GM18861 (cell line): ENCODE data around the gene CHL1.

Experiments
- ATAC-seq: cut with Tn5 transposase; IDR thresholded peaks from one replicate; pipeline ENCODE4 v1.9.1; 2021; ENCODE audit not compliant: unreplicated experiment

The CHL1 gene

DNA sequence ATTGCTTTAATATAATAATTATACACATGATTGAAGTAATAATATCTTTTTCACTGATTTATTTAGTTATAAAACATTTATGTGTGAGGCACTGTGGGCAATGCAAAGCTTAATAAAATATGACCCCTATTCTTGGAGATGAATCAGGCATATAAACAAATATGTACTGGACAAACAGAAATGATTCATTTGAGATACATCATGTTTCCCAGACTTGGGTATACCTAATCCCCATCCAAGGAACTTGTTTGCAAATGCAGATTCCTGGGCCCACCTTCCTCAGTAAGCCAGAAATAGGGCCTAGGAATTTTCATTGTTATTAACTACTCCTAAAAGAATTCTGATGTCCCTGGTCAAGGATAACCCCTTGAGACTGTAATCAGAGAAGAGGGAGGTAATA lies 184.2 kb downstream of the CHL1 start:
- no peak for ATAC-seq

- no peak for ATAC-seq
These were observed 188.6 kb downstream of the CHL1 start for GRCh38 chr3:385151-385550.

DNA sequence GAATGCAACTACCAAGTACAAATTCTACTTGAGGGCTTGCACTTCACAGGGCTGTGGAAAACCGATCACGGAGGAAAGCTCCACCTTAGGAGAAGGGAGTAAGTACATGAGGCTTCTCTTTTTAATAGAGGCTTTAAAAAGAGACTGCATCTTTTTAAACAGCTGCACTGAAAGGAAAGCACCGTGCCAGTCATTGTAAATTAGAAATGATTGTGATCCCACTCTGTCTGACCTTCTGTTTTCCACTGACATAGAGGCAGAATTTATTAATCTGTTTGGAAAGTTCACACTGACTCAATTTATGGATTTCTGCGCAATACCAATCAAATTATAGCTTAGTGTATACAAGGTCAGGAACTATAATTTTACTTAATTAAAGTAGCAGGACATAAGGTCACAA lies 198.2 kb downstream of the CHL1 start:
- ATAC-seq: no peak

GRCh38 chr3:396293-396692 lies 199.7 kb downstream of the CHL1 start:
- no peak for ATAC-seq

DNA sequence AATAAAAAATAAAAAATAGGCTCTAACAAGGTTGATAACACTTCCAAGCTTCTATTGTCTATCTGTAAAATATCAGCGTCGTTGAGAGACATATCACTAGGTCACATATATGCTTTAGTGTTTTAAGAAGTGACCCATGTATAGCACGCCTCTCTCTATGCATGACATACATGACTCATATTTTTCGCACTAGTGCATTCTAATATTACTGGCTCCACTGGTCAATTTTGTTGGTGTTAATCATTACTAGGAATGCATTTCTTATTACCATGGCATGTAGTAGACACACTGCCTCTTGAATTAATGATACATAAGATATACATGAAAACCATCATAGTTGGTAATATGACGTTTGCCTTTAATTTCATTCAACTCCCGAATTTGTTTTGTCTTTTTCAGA lies 203.1 kb downstream of the CHL1 start:
- ATAC-seq: no peak

GRCh38 chr3:403826-404225 lies 207.3 kb downstream of the CHL1 start:
- ATAC-seq: no peak

GRCh38 chr3:409011-409410 lies 212.4 kb downstream of the CHL1 start:
- ATAC-seq: no peak

DNA sequence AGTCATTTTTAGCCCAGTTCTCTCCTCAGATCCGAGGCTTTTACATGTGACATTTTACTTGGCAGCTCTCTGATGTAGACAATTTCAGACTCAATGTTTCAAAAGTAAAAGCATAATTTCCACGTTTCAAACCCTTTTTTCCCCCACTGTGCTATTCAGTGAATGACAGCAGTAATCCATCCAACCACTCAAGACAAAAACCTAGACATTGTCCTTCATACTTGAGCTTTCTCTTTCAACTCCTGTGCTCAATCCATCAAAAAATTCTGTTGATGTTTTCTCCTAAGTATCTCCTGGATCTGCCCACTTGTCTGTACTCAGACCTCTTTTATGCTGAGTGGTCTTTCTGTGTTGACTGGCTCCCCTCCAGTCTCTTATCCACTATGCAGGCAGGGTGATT lies 214.7 kb downstream of the CHL1 start:
- no peak for ATAC-seq

- ATAC-seq: no peak
These were observed 217.5 kb downstream of the CHL1 start for GRCh38 chr3:414063-414462.

- no peak for ATAC-seq
These were observed 221.8 kb downstream of the CHL1 start for GRCh38 chr3:418239-418929.

DNA sequence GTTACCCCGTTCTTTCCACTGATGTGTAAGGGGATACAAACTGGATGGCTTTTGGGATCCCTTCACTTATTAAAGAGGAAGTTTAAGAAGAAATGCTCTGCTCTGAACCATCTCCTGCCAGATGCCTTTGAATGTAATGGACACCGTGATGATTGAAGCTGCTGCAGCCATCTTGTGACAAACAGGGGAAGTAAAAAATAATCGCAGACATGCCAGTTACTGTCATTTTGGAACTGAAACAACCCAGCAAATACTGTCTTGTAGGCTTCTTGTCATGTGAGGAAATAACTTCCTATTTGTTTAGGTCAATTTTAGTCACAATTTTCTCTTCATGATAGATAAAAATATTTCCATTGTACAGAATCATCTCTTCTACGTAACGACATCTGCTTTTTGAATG lies 224.0 kb downstream of the CHL1 start:
- peak; percentile 63 for ATAC-seq

DNA sequence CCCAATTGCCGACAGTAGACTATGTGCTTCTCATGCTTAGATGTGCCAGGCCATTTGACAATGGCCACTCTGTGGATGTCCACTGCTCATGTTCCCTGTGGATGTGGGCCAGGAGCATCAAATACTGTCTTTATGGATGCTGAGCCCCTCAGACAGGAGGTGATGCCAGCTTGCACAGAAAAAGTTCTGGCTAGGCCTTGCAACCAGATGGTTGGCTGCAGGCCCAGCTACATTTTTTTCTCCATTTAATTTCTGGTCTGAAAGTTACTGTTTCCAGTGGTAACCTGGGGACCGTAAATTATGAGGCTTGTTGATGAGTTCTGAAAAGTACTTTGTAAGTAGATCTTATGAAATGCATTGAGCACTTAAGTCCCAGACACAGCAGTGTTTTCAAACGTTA lies 228.5 kb downstream of the CHL1 start:
- no peak for ATAC-seq

GRCh38 chr3:426072-426471 lies 229.5 kb downstream of the CHL1 start:
- no peak for ATAC-seq

DNA sequence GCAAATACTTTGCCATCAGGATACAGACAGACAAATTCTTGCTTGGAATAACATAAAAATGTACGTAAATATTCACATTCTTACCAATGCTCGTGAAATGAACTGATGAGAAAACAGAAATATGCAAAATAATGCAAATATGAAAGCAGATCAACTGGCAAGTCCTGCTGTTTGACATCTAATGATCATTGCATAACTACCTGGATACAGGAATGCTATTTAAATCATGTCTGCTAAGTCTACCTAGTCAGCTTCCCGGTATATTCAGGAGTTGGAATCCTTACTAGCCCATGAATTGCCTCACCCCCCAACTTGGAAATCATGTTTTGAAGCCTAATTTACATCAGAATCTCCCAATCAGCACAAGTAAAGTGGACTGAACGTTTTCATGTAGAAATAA lies 230.6 kb downstream of the CHL1 start:
- ATAC-seq: no peak

- ATAC-seq: no peak
These were observed 233.6 kb downstream of the CHL1 start for GRCh38 chr3:430186-430585.

GRCh38 chr3:435161-435560 lies 238.6 kb downstream of the CHL1 start:
- ATAC-seq: no peak

- ATAC-seq: no peak
These were observed 239.5 kb downstream of the CHL1 start for GRCh38 chr3:436053-436452.

DNA sequence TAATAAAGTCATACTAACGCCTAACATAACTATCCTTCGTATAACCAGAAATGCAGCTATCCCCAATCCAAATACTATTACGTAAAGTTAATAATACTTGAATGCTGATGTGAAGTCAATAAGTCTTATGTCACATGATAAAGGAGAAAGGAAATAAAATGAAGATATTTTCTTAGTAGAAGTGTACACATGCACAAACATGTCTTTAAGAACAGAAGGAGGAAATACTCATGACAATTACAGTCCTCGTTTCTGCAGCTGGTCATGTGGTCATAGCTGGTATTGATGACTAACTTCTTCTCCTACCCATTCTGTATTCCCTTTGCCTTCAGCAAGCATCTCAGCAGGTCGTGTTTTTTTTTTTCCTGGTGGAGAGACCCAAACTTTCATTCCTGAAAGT lies 244.3 kb downstream of the CHL1 start:
- no peak for ATAC-seq

- ATAC-seq: no peak
These were observed 249.4 kb downstream of the CHL1 start for GRCh38 chr3:445960-446359.

- no peak for ATAC-seq
These were observed 251.1 kb downstream of the CHL1 start for GRCh38 chr3:447671-448070.

- ATAC-seq: no peak
These were observed 253.1 kb downstream of the CHL1 start for GRCh38 chr3:449711-450110.

DNA sequence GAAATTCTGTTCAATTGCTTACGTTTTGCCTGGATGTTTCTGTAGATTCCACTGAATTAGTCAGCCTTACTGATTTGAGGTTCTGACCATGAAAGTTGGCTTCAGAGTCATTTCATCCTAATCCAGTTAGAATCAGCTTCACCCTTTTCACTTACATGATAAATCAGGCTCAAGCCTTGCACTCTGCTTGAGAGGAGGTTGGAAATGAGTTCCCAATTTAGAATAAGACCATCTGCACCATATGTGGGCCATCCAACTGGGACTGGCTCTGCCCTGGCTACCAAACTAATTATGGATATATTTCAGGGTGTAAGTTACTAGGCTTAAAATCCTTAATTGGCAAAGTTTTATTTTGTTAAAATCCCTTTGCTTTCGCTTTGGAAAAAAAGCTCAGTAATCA lies 255.7 kb downstream of the CHL1 start:
- ATAC-seq: no peak

DNA sequence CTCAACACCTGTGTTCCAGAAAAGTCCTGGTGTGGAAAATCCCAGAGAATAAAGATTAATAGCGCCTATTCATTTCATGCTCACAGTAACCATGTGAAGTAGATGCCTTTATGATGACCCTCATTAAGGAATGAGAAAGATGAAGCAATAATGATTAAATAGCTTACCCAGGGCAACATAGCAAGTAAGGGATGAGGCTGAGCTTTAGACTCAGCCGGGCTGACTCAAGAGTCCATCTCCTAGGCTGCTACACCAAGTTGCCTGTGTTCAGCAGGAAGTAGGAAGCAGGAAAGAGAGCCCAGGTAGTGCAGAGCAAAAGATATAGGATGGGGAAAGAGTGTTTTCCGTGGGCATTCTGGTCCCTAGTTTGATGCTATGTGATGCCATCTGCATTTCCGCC lies 256.5 kb downstream of the CHL1 start:
- no peak for ATAC-seq

GRCh38 chr3:454986-455385 lies 258.4 kb downstream of the CHL1 start:
- ATAC-seq: no peak
